Measurements from ENCODE around the gene DNAJA1. TPM values are rescaled to one million over a fixed set of nuclear protein-coding genes. Genes with fewer than 3 reads are reported as not detected.
"Not testable (repeated sequence)": the region's sequence is repeated elsewhere in the genome, so short reads cannot be mapped to it uniquely, and the experiment has no call there.

DNAJA1 gene
- total RNA-seq, 1 donor from 2014 or later: 88.0 TPM

GRCh38 chr9:33076046-33077004, 51.3 kb downstream of the DNAJA1 start, which contains the start of gene SMU1:
Gene SMU1 (minus strand): TSS chr9:33076674. CDS start chr9:33076608, 66 bp downstream.
- Histone ChIP-seq H3K4me3 (peak within 1 kb of the TSS; percentile 78), H3K27ac (replicated peaks) (peak within 1 kb of the TSS; percentile 91), H3K9me3 (replicated peaks) (no peaks in the 10 kb centered on the region), H3K36me3 (peaks cover 24% of the 10 kb centered on the region), H3K27me3 (ENCODE audit: low read depth) (no peaks in the 10 kb centered on the region), H3K4me1 (peaks cover 40% of the 10 kb centered on the region)
- no peak for TF ChIP-seq CTCF (IDR thresholded peaks at IDR 0.05; ENCODE audit: borderline replicate concordance)
- intact Hi-C loops (cut with micrococcal nuclease): no loop called here
- peak; percentile 97 for DNase-seq

- no peaks in the 10 kb centered on the region for H3K9me3 ChIP-seq (replicated peaks)
- no peaks in the 10 kb centered on the region for H3K27me3 ChIP-seq (ENCODE audit: low read depth)
- peak overlapping the region; percentile 59 for H3K27ac ChIP-seq (replicated peaks)
- intact Hi-C loops (cut with micrococcal nuclease): loop anchor here (2.0 kb wide), 2 partner anchors 90 to 146 kb away; no protein-coding TSS in a partner anchor
- H3K36me3 ChIP-seq: no peaks in the 10 kb centered on the region
- H3K4me3 ChIP-seq: no peak overlapping the region
- H3K4me1 ChIP-seq: peaks cover 42% of the 10 kb centered on the region
- DNase-seq: no peak
- TF ChIP-seq CTCF (IDR thresholded peaks at IDR 0.05; ENCODE audit: borderline replicate concordance): no peak
Observed at GRCh38 chr9:33080534-33080933, 55.5 kb downstream of the DNAJA1 start.

- peak; percentile 83 for TF ChIP-seq CTCF (IDR thresholded peaks at IDR 0.05; ENCODE audit: borderline replicate concordance)
- peak; percentile 28 for DNase-seq
- intact Hi-C loops (cut with micrococcal nuclease): loop anchor here (2.0 kb wide), 2 partner anchors 90 to 146 kb away; no protein-coding TSS in a partner anchor
- H3K4me3 ChIP-seq: no peak overlapping the region
- H3K27me3 ChIP-seq (ENCODE audit: low read depth): no peaks in the 10 kb centered on the region
- H3K9me3 ChIP-seq (replicated peaks): no peaks in the 10 kb centered on the region
- peak overlapping the region; percentile 59 for H3K27ac ChIP-seq (replicated peaks)
- no peaks in the 10 kb centered on the region for H3K36me3 ChIP-seq
- H3K4me1 ChIP-seq: peaks cover 34% of the 10 kb centered on the region
Observed at GRCh38 chr9:33081128-33081851, 56.2 kb downstream of the DNAJA1 start.

GRCh38 chr9:33082128-33082527, 57.1 kb downstream of the DNAJA1 start:
- Histone ChIP-seq H3K27me3 (ENCODE audit: low read depth) (no peaks in the 10 kb centered on the region), H3K27ac (replicated peaks) (no peak overlapping the region), H3K4me3 (no peak overlapping the region), H3K4me1 (peaks cover 29% of the 10 kb centered on the region), H3K36me3 (no peaks in the 10 kb centered on the region), H3K9me3 (replicated peaks) (no peaks in the 10 kb centered on the region)
- intact Hi-C loops (cut with micrococcal nuclease): no loop called here
- DNase-seq: no peak
- TF ChIP-seq CTCF (IDR thresholded peaks at IDR 0.05; ENCODE audit: borderline replicate concordance): no peak

GRCh38 chr9:33082538-33083326, 57.7 kb downstream of the DNAJA1 start:
- intact Hi-C loops (cut with micrococcal nuclease): no loop called here
- no peaks in the 10 kb centered on the region for H3K27me3 ChIP-seq (ENCODE audit: low read depth)
- H3K4me3 ChIP-seq: no peak overlapping the region
- no peak for DNase-seq
- no peak for TF ChIP-seq CTCF (IDR thresholded peaks at IDR 0.05; ENCODE audit: borderline replicate concordance)
- no peaks in the 10 kb centered on the region for H3K36me3 ChIP-seq
- H3K9me3 ChIP-seq (replicated peaks): no peaks in the 10 kb centered on the region
- H3K27ac ChIP-seq (replicated peaks): no peak overlapping the region
- H3K4me1 ChIP-seq: peaks cover 26% of the 10 kb centered on the region

GRCh38 chr9:33085672-33086071, 60.6 kb downstream of the DNAJA1 start:
- H3K27me3 ChIP-seq (ENCODE audit: low read depth); H3K4me3 ChIP-seq; H3K9me3 ChIP-seq (replicated peaks); H3K36me3 ChIP-seq; intact Hi-C loops (cut with micrococcal nuclease); DNase-seq; H3K27ac ChIP-seq (replicated peaks): not testable (repeated sequence)
- peaks cover 24% of the 10 kb centered on the region for H3K4me1 ChIP-seq

All from left ventricle myocardium inferior (tissue), 1 donor.